ENCODE data around the gene FBN2.

DNA sequence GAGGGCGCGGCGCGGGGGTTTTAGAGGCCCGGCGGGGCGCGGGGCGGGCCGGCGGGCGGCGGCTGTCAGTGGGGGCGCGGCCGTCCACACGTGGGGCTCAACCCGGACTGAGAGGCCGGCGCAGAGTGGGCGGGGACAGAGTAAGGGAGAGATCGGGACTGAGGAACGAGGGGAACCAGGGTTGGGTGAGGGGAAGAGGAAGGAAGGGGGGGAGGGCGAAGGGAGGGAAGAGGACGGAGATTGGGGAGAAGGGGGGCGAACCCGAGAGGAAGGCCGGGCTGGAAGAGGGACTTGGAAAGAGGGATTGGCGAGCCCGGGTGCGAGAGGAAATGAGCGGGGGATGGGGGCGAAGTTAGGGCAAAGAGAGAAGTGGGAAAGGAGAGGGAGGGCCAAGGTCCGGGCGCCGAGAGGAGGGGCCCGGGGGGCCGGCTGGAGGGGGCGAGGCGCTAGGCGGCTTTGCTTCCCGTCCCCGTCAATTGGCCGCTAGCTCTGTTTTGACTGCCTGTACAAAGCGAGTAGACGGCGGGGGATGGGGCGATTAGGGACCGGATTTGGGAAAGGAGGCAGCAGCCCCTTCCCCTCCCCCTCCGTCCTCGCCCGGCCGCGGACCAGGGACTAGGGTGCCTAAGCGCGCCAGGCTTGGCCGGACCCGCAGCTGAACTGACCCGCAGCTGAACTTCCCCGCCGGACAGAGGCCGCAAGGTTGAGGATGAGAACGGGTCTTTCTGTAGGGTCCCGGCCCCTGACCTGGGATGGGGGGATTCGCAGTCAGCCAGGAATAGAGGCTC is 399 bp upstream of the FBN2 start:
- no peak for TF ChIP-seq POLR2A (IDR thresholded peaks at IDR 0.05; ENCODE audit: low read length)
- TF ChIP-seq GATA1 (IDR thresholded peaks at IDR 0.05; ENCODE audit: low read depth, low read length), result no peak
